Measurements from ENCODE around the gene BABAM2.
A peak's percentile ranks its signal among the peaks of the same experiment; 100 is the strongest.
"Not testable (repeated sequence)": the region's sequence is repeated elsewhere in the genome, so short reads cannot be mapped to it uniquely, and the experiment has no call there.

BABAM2 gene

DNA sequence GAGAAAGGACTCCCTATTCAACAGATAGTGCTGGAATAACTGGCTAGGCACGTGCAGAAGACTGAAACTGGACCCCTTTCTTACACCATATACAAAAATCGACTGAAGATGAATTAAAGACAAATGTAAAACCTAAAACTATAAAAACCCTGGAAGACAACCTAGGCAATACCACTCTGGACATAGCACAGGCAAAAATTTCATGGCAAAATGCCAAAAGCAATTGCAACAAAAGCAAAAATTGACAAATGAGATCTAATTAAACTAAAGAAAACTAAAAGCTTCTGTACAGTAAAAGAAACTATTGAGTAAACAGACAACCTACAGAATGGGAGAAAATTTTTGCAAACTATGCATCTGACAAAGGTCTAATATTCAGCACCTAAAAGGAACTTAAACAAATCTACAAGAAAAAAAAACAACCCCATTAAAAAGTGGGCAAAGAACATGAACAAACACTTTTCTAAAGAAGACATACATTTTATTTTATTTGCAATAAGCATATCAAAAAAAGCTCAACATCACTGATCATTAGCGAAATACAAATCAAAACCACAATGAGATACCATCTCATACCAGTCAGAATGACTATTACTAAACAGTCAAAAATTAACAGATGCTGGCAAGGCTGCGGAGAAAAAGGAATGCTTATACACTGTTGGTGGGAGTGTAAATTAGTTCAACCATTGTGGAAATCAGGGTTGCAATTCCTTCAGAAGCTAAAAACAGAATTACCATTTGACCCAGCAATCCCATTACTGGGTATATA is 8.5 kb upstream of the BABAM2 start:
- H3K27ac ChIP-seq (ENCODE audit: low read depth, low read length); H3K27me3 ChIP-seq (ENCODE audit: control insufficient read depth, insufficient read depth, low read length); H3K36me3 ChIP-seq (ENCODE audit: control insufficient read depth, insufficient read depth, low read length); H3K9ac ChIP-seq (ENCODE audit: low read length); H3K4me1 ChIP-seq (ENCODE audit: control insufficient read depth, insufficient read depth, low read length); H3K4me3 ChIP-seq (ENCODE audit: low read depth, low read length); H3K9me3 ChIP-seq (ENCODE audit: control insufficient read depth, insufficient read depth, low read depth, low read length): not testable (repeated sequence)

DNA sequence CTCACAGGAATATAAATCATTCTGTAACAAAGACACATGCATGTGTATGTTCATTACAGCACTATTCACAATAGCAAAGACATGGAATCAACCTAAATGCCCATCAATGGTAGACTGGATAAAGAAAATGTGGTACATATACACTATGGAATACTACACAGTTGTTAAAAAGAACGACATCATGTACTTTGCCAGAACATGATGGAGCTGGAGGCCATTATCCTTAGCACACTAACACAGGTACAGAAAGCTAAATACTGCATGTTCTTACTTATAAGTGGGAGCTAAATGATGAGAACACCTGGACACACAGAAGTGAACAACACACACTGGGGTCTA is 8.0 kb upstream of the BABAM2 start:
- H3K9me3 ChIP-seq (ENCODE audit: control insufficient read depth, insufficient read depth, low read depth, low read length); H3K4me3 ChIP-seq (ENCODE audit: low read depth, low read length); H3K4me1 ChIP-seq (ENCODE audit: control insufficient read depth, insufficient read depth, low read length); H3K27me3 ChIP-seq (ENCODE audit: control insufficient read depth, insufficient read depth, low read length); H3K27ac ChIP-seq (ENCODE audit: low read depth, low read length); H3K9ac ChIP-seq (ENCODE audit: low read length); H3K36me3 ChIP-seq (ENCODE audit: control insufficient read depth, insufficient read depth, low read length): not testable (repeated sequence)

DNA sequence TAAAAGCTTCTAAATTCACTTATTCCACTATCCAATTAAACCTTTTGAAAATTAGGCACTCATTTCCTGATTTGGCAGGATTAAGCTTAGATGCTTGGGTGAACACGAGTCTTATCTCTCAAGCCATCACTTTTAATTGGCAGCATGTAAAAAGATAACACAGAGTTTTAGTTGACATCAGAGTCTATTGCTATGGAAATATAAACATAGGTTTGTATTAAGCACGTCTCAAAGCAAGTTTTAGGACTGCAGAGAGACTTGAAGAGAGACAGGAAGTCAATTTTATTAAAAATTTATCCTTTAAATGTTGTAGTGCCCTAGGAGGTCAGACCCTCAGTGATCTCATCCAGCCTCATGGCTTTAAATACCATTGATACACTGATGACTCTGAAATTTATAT is 5.9 kb upstream of the BABAM2 start:
- H3K27ac ChIP-seq (ENCODE audit: low read depth, low read length): no peak overlapping the region
- no peak overlapping the region for H3K4me3 ChIP-seq (ENCODE audit: low read depth, low read length)
- peaks cover 3% of the 10 kb centered on the region for H3K9me3 ChIP-seq (ENCODE audit: control insufficient read depth, insufficient read depth, low read depth, low read length)
- H3K36me3 ChIP-seq (ENCODE audit: control insufficient read depth, insufficient read depth, low read length): no peaks in the 10 kb centered on the region
- H3K9ac ChIP-seq (ENCODE audit: low read length): no peak overlapping the region
- H3K4me1 ChIP-seq (ENCODE audit: control insufficient read depth, insufficient read depth, low read length): no peaks in the 10 kb centered on the region
- H3K27me3 ChIP-seq (ENCODE audit: control insufficient read depth, insufficient read depth, low read length): no peaks in the 10 kb centered on the region

DNA sequence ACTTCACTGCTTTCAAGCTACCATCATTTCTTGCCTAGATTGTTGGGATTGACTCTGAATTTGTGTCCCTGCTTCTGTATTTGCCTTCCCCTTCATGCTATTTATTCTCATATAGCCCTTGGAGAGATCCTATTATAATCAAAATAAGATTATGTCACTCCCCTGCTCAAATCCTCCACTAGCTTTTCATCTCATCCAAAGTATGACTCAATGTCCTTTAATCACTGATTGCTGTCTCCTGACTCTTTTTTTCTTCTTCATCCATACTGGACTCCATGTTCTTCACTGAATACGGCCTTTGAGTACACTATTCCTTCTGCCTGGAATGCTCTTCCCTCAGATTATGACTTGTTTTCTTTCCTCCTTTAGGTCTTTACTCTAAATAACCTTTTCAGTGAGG is 5.3 kb upstream of the BABAM2 start:
- Histone ChIP-seq H3K4me3 (ENCODE audit: low read depth, low read length) (no peak overlapping the region), H3K36me3 (ENCODE audit: control insufficient read depth, insufficient read depth, low read length) (no peaks in the 10 kb centered on the region), H3K9me3 (ENCODE audit: control insufficient read depth, insufficient read depth, low read depth, low read length) (peaks cover 3% of the 10 kb centered on the region), H3K9ac (ENCODE audit: low read length) (no peak overlapping the region), H3K27me3 (ENCODE audit: control insufficient read depth, insufficient read depth, low read length) (no peaks in the 10 kb centered on the region), H3K27ac (ENCODE audit: low read depth, low read length) (no peak overlapping the region), H3K4me1 (ENCODE audit: control insufficient read depth, insufficient read depth, low read length) (no peaks in the 10 kb centered on the region)

DNA sequence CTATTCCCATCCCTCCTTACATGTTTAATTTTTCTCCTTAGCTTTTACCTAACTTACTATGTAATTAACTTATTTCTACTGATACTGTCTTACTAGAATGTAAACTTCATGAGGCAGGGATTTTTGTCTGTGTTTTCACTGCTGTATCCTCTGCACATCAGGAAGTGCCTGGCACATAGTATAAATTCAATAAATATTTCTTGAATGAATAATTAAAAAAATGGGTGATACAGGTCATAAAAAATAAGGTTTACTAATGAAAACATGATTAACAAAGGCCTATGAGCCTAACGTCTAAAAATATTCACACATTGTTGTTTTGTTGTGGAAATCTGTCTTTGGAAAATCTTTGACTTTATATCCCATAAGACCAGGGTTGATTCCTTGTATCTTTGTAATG is 4.9 kb upstream of the BABAM2 start:
- no peak overlapping the region for H3K27ac ChIP-seq (ENCODE audit: low read depth, low read length)
- H3K9ac ChIP-seq (ENCODE audit: low read length): no peak overlapping the region
- no peaks in the 10 kb centered on the region for H3K36me3 ChIP-seq (ENCODE audit: control insufficient read depth, insufficient read depth, low read length)
- H3K9me3 ChIP-seq (ENCODE audit: control insufficient read depth, insufficient read depth, low read depth, low read length): peaks cover 3% of the 10 kb centered on the region
- H3K4me3 ChIP-seq (ENCODE audit: low read depth, low read length): no peak overlapping the region
- no peaks in the 10 kb centered on the region for H3K27me3 ChIP-seq (ENCODE audit: control insufficient read depth, insufficient read depth, low read length)
- no peaks in the 10 kb centered on the region for H3K4me1 ChIP-seq (ENCODE audit: control insufficient read depth, insufficient read depth, low read length)

DNA sequence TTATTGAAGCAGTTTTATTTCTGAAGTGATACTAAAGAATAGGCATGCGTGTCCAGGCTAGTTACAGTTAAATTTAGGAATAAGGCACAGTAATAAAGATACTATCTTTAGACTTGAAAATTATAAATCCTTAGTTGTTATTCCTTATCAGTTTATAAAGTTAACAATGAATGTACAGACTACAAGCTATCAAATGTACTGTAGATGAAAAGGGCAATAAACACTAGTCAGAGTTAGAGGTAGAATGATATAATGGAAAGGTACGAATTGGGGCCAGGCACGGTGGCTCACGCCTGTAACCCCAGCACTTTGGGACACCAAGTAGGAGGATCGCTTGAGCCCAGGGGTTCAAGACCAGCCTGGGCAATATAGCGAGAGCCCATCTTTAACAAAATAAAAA is 4.2 kb upstream of the BABAM2 start:
- Histone ChIP-seq H3K27ac (ENCODE audit: low read depth, low read length) (no peak overlapping the region), H3K4me1 (ENCODE audit: control insufficient read depth, insufficient read depth, low read length) (no peaks in the 10 kb centered on the region), H3K27me3 (ENCODE audit: control insufficient read depth, insufficient read depth, low read length) (no peaks in the 10 kb centered on the region), H3K4me3 (ENCODE audit: low read depth, low read length) (no peak overlapping the region), H3K36me3 (ENCODE audit: control insufficient read depth, insufficient read depth, low read length) (no peaks in the 10 kb centered on the region), H3K9ac (ENCODE audit: low read length) (no peak overlapping the region), H3K9me3 (ENCODE audit: control insufficient read depth, insufficient read depth, low read depth, low read length) (peaks cover 3% of the 10 kb centered on the region)

DNA sequence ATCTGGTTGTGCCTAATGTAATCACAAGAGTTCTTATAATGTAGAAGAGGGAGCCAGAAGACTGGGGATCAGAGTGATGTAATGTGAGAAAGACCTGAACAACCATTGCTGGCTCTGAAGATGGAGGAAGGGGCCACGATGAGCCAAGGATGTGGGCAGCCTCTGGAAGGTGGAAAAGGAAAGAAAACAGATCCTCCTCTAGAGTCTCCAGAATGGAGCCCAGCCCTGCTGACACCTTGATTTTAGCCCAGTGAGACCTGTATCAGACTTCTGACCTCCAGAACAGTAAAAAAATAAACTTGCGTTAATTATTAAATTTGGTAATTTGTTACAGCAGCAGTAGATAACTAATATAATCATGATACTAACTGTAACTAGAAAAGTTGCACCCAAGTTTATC is 3.4 kb upstream of the BABAM2 start:
- H3K27me3 ChIP-seq (ENCODE audit: control insufficient read depth, insufficient read depth, low read length): no peaks in the 10 kb centered on the region
- H3K36me3 ChIP-seq (ENCODE audit: control insufficient read depth, insufficient read depth, low read length): no peaks in the 10 kb centered on the region
- no peak overlapping the region for H3K9ac ChIP-seq (ENCODE audit: low read length)
- H3K4me3 ChIP-seq (ENCODE audit: low read depth, low read length): no peak overlapping the region
- H3K27ac ChIP-seq (ENCODE audit: low read depth, low read length): no peak overlapping the region
- no peaks in the 10 kb centered on the region for H3K4me1 ChIP-seq (ENCODE audit: control insufficient read depth, insufficient read depth, low read length)
- peaks cover 3% of the 10 kb centered on the region for H3K9me3 ChIP-seq (ENCODE audit: control insufficient read depth, insufficient read depth, low read depth, low read length)

DNA sequence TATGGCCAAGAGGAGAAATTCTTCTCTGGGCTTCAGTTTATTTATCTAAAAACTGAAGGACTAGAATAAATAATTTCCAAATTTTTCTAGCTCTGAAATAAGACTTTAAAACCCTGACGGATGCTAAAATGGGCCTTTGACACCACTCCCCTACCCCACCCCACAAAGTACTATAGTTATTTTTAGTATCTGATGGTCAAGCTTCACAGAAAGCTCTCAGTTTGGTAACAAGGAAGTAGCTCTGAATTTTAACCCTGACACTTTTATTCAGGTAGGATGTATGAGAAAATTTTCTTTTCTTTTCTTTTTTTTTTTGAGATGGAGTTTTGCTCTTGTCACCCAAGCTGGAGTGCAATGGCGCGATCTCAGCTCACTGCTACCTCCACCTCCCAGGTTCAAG is 2.7 kb upstream of the BABAM2 start:
- H3K27ac ChIP-seq (ENCODE audit: low read depth, low read length): no peak overlapping the region
- no peak overlapping the region for H3K9ac ChIP-seq (ENCODE audit: low read length)
- H3K9me3 ChIP-seq (ENCODE audit: control insufficient read depth, insufficient read depth, low read depth, low read length): no peaks in the 10 kb centered on the region
- no peak overlapping the region for H3K4me3 ChIP-seq (ENCODE audit: low read depth, low read length)
- H3K4me1 ChIP-seq (ENCODE audit: control insufficient read depth, insufficient read depth, low read length): no peaks in the 10 kb centered on the region
- H3K27me3 ChIP-seq (ENCODE audit: control insufficient read depth, insufficient read depth, low read length): no peaks in the 10 kb centered on the region
- H3K36me3 ChIP-seq (ENCODE audit: control insufficient read depth, insufficient read depth, low read length): no peaks in the 10 kb centered on the region

DNA sequence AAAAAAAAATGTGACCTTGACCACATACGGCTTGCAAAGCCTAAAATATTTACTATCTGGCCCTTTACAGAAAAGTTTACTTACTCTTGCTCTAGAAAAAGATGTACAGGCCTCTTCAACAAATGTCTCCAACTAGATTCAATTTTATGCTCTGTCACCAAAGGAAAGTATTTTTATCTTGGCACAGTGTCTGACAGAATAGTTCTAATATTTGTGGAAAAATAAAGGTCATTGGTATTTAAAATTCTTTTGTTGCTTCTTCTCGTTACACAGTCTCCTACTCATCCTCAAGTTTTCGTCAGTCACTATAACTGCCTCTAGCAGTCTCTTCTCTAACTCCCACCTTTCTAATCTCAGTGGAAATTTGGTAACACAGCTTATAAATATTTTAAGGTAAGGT is 1.7 kb upstream of the BABAM2 start:
- H3K9me3 ChIP-seq (ENCODE audit: control insufficient read depth, insufficient read depth, low read depth, low read length): no peaks in the 10 kb centered on the region
- H3K4me1 ChIP-seq (ENCODE audit: control insufficient read depth, insufficient read depth, low read length): no peaks in the 10 kb centered on the region
- no peaks in the 10 kb centered on the region for H3K36me3 ChIP-seq (ENCODE audit: control insufficient read depth, insufficient read depth, low read length)
- H3K4me3 ChIP-seq (ENCODE audit: low read depth, low read length): no peak overlapping the region
- no peaks in the 10 kb centered on the region for H3K27me3 ChIP-seq (ENCODE audit: control insufficient read depth, insufficient read depth, low read length)
- no peak overlapping the region for H3K9ac ChIP-seq (ENCODE audit: low read length)
- H3K27ac ChIP-seq (ENCODE audit: low read depth, low read length): no peak overlapping the region

DNA sequence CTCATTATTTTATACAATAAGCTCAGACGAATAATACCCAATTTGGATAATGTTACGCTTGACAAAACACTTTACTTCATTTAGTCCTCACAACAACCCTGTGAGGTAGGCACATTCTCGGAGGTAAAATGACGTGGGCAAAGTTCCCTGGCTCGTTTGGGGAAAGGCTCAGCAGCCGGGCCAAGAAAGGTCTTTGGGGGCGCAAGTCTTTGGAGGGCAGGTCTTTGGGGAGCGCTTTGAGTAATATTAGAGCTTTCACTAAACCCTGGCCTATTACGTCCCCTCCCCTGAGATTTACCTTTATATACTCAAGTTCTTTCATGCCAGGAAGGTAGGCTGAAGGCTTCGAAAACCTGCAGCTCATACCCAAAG is 769 bp upstream of the BABAM2 start:
- Histone ChIP-seq H3K27ac (ENCODE audit: low read depth, low read length) (no peak overlapping the region), H3K4me1 (ENCODE audit: control insufficient read depth, insufficient read depth, low read length) (no peaks in the 10 kb centered on the region), H3K4me3 (ENCODE audit: low read depth, low read length) (peak overlapping the region; percentile 85), H3K36me3 (ENCODE audit: control insufficient read depth, insufficient read depth, low read length) (no peaks in the 10 kb centered on the region), H3K27me3 (ENCODE audit: control insufficient read depth, insufficient read depth, low read length) (no peaks in the 10 kb centered on the region), H3K9ac (ENCODE audit: low read length) (peak overlapping the region; percentile 96), H3K9me3 (ENCODE audit: control insufficient read depth, insufficient read depth, low read depth, low read length) (no peaks in the 10 kb centered on the region)

DNA sequence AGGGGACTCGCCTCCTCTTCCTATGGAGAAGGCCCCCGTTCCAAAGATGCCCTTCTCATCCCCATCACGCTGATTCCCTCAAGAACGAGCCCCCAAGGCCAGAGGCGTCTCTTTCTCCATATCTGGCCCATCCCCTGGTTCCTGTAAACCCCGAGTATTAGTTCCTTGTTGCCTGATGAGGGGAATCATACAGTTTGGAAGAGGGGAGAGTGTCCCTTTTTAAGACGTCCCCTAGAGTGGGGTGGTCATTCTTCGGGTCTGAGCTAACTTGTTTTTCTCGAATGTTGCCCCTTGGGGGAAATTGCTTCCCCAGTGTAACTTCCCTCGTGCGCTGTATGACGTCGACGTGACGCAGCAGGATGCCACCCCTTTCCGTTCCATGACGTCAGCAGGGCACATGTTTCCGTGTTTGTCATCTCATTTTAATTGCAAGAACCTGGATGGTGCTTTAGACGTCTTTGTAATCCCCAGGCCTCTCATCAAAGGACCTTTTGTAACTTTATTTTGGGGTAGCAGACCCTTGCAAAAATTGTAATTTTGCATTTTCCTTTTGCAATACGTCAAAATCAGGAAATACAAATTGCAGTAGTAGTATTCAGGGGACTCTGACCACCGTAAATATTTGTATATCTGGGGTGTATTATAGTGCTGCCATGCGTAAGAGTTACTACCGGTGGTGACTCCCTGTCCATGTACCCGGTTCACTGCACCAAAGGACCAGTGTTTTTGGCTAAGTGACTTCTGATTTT is 569 bp downstream of the BABAM2 start:
- Histone ChIP-seq H3K4me1 (ENCODE audit: control insufficient read depth, insufficient read depth, low read length) (no peaks in the 10 kb centered on the region), H3K4me3 (ENCODE audit: low read depth, low read length) (peak overlapping the region; percentile 85), H3K27ac (ENCODE audit: low read depth, low read length) (no peak overlapping the region), H3K27me3 (ENCODE audit: control insufficient read depth, insufficient read depth, low read length) (no peaks in the 10 kb centered on the region), H3K9me3 (ENCODE audit: control insufficient read depth, insufficient read depth, low read depth, low read length) (no peaks in the 10 kb centered on the region), H3K9ac (ENCODE audit: low read length) (peak overlapping the region; percentile 96), H3K36me3 (ENCODE audit: control insufficient read depth, insufficient read depth, low read length) (peaks cover 1% of the 10 kb centered on the region; the same call in 1 of the 2 replicates)

All from HUES6 (cell line).